Right atrium auricular region (tissue), 2 donors: ENCODE results near the gene FBXL17. TPM values are rescaled to one million over a fixed set of nuclear protein-coding genes. Genes with fewer than 3 reads are reported as not detected.

ENCODE experiments used
- DNase-seq: peaks from one replicate; pipeline ENCODE4 v3.0.0-alpha.2; 2019; ENCODE audit warnings: low spot score
- H3K27ac ChIP-seq, 2 donors: fragments of 200-600 bp; sonication (generic); 1 replicate in 1 of 2; 2 replicates in 1 of 2; pipeline ENCODE4 v1.5.1; 2016 to 2019
- H3K27me3 ChIP-seq, 2 donors: fragments of 200-600 bp; sonication (generic); one replicate each; pipeline versions ENCODE4 v1.5.1 to v1.6.0; 2017 to 2019
- H3K36me3 ChIP-seq: fragments of 200-600 bp; sonication (generic); one replicate; pipeline ENCODE4 v1.5.1; 2016
- H3K4me1 ChIP-seq, 2 donors: fragments of 200-600 bp; sonication (generic); one replicate each; pipeline versions ENCODE4 v1.5.1 to v1.6.0; 2017 to 2019
- H3K4me3 ChIP-seq, 2 donors: fragments of 200-600 bp; sonication (generic); 1 replicate in 1 of 2; 2 replicates in 1 of 2; pipeline ENCODE4 v1.5.1; 2017 to 2019; ENCODE audit warnings: mild to moderate bottlenecking in 1 of 2, moderate library complexity in 1 of 2
- H3K9me3 ChIP-seq, 2 donors: fragments of 200-600 bp; sonication (generic); one replicate each; pipeline ENCODE4 v1.5.1; 2019
- CTCF ChIP-seq, 2 donors: fragments of 200-600 bp; sonication (generic); IDR thresholded peaks; one replicate each; pipeline ENCODE4 v1.5.1; 2019; ENCODE audit warnings: antibody characterized with exemption in 2 of 2
- total RNA-seq, 2 donors: library from RNA; depleted of rRNA; stranded (reverse); fragments of >200 nt; gene quantifications; one replicate each; pipeline ENCODE4 v1.1.0, GENCODE V29; 2016

The FBXL17 gene
- total RNA-seq, 2 donors from 2014 or later, result 16.1 to 31.7 TPM

GRCh38 chr5:107826311-107827000 is 555.4 kb downstream of the FBXL17 start:
- H3K9me3 ChIP-seq, result peaks cover 0 to 9% of the 10 kb centered on the region in 2 donors
- no peaks in the 10 kb centered on the region for H3K4me1 ChIP-seq
- DNase-seq, result no peak
- H3K27me3 ChIP-seq, result no peaks in the 10 kb centered on the region
- TF ChIP-seq CTCF (IDR thresholded peaks at IDR 0.05), result no peak
- H3K4me3 ChIP-seq, result no peak overlapping the region
- no peak overlapping the region for H3K27ac ChIP-seq
- no peaks in the 10 kb centered on the region for H3K36me3 ChIP-seq

- H3K4me3 ChIP-seq, result no peak overlapping the region
- H3K9me3 ChIP-seq, result peaks cover 0 to 9% of the 10 kb centered on the region in 2 donors
- TF ChIP-seq CTCF (IDR thresholded peaks at IDR 0.05), result no peak
- no peak overlapping the region for H3K27ac ChIP-seq
- H3K27me3 ChIP-seq, result no peaks in the 10 kb centered on the region
- DNase-seq, result no peak
- no peaks in the 10 kb centered on the region for H3K36me3 ChIP-seq
- H3K4me1 ChIP-seq, result no peaks in the 10 kb centered on the region
Observed at GRCh38 chr5:107824821-107825220, 557.1 kb downstream of the FBXL17 start.

GRCh38 chr5:107821288-107821687 is 560.6 kb downstream of the FBXL17 start:
- H3K4me1 ChIP-seq, result no peaks in the 10 kb centered on the region
- no peak for TF ChIP-seq CTCF (IDR thresholded peaks at IDR 0.05)
- H3K4me3 ChIP-seq, result no peak overlapping the region
- peaks cover 0 to 9% of the 10 kb centered on the region in 2 donors for H3K9me3 ChIP-seq
- no peaks in the 10 kb centered on the region for H3K27me3 ChIP-seq
- H3K27ac ChIP-seq, result no peak overlapping the region
- no peak for DNase-seq
- H3K36me3 ChIP-seq, result no peaks in the 10 kb centered on the region

- Histone ChIP-seq H3K9me3 (peaks cover 0 to 9% of the 10 kb centered on the region in 2 donors), H3K4me1 (no peaks in the 10 kb centered on the region), H3K36me3 (no peaks in the 10 kb centered on the region), H3K27me3 (no peaks in the 10 kb centered on the region), H3K4me3 (no peak overlapping the region), H3K27ac (no peak overlapping the region)
- DNase-seq, result no peak
- no peak for TF ChIP-seq CTCF (IDR thresholded peaks at IDR 0.05)
Observed at GRCh38 chr5:107820429-107820828, 561.5 kb downstream of the FBXL17 start.

- Histone ChIP-seq H3K4me3 (no peak overlapping the region), H3K27me3 (no peaks in the 10 kb centered on the region), H3K27ac (no peak overlapping the region), H3K9me3 (peaks cover 0 to 9% of the 10 kb centered on the region in 2 donors), H3K36me3 (no peaks in the 10 kb centered on the region), H3K4me1 (peaks cover 0 to 3% of the 10 kb centered on the region in 2 donors)
- no peak for DNase-seq
- no peak for TF ChIP-seq CTCF (IDR thresholded peaks at IDR 0.05)
Observed at GRCh38 chr5:107817951-107818350, 563.9 kb downstream of the FBXL17 start.

- Histone ChIP-seq H3K27ac (no peak overlapping the region), H3K9me3 (peaks cover 0 to 6% of the 10 kb centered on the region in 2 donors), H3K36me3 (no peaks in the 10 kb centered on the region), H3K4me1 (peaks cover 0 to 3% of the 10 kb centered on the region in 2 donors), H3K4me3 (no peak overlapping the region), H3K27me3 (no peaks in the 10 kb centered on the region)
- DNase-seq, result no peak
- TF ChIP-seq CTCF (IDR thresholded peaks at IDR 0.05), result no peak
Observed at GRCh38 chr5:107817436-107817835, 564.5 kb downstream of the FBXL17 start.
